GM12873 (cell line): ENCODE measurements around the gene RAB11A.

ENCODE experiments used
- TF ChIP-seq, protein P1 (sequence below): IDR thresholded peaks from 2 replicates; pipeline ENCODE4 v1.5.1; 2012; ENCODE audit warnings: low read depth, mild to moderate bottlenecking, moderate library complexity, low read length, control low read depth; ENCODE audit not compliant: insufficient read depth; ENCODE audit errors: missing control alignments

The RAB11A gene

DNA sequence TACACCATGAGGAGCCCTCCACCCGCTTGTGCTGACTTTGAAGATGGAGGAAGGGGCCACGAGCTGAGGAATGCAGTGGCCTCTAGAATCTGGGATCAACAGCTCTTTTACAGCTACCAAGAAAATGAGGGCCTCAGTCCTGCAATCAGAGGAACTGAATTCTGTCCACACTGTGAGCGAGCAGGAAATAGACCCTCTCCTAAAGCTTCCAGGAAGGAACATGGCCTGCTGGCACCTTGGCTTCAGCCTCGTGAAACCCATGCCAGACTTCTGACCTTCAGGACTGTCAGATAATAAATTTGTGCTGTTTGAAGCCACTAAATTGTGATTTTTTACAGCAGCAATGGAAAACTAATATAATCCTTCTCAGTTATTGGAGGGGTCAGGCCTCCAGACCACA is 61.9 kb downstream of the RAB11A start:
- TF ChIP-seq, protein P1, sequence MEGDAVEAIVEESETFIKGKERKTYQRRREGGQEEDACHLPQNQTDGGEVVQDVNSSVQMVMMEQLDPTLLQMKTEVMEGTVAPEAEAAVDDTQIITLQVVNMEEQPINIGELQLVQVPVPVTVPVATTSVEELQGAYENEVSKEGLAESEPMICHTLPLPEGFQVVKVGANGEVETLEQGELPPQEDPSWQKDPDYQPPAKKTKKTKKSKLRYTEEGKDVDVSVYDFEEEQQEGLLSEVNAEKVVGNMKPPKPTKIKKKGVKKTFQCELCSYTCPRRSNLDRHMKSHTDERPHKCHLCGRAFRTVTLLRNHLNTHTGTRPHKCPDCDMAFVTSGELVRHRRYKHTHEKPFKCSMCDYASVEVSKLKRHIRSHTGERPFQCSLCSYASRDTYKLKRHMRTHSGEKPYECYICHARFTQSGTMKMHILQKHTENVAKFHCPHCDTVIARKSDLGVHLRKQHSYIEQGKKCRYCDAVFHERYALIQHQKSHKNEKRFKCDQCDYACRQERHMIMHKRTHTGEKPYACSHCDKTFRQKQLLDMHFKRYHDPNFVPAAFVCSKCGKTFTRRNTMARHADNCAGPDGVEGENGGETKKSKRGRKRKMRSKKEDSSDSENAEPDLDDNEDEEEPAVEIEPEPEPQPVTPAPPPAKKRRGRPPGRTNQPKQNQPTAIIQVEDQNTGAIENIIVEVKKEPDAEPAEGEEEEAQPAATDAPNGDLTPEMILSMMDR: no peak

DNA sequence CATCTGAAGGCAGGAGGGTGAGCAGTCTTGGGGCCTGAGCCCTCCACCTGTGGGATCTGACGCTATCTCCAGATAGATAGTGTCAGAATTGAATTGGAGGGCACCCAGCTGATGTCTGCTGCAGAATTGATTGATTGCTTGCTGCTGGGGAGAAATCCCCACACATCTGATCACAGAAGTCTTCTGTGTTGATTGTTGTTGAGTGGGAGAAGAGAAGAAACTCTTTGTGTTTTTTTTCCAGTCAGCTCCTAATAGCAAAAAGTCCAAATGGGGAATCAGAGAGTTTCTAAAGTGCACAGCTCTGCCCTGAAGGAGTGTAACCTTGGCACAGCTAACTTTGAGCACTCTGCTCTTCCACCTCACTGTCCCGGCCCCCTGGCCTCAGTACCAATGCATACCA is 66.1 kb downstream of the RAB11A start:
- TF ChIP-seq, protein P1: no peak

DNA sequence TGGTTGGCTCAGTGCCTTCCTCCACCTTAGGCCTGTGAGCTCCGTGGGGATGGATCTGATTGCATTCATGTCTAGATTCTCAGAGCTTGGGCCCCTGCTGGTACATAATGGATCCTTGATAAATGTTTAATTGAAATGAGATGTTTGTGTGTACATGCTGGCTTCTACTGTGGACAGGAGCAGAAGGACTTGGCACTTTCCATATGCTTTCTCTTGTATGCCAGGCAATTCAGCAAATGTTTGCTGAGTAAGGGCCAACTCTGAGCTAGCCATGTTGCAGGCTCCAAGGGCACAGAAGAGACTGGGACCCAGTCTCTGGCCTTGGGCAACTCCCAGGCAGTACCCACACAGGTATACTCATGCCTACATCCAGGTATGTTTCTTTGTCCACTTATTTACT is 67.0 kb downstream of the RAB11A start:
- TF ChIP-seq, protein P1: no peak

DNA sequence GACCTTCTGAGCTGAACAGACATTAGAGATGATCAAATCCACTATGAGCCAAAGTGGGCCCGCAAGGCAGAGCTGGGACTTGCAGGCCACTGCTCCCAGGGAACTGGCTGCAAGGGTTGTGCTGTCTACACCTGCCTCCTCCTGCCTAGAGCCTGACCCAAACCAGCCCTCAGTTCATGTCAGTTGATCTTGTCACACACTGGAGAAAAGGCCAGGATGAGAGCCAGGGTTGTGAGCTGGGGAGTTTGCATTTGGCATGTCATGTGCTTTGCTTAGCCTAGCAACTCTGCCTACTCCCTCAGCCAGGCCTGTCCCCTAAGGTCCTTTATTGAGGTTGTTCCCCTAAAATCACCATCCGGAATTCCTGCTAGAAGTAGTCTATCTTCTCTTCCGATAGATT is 67.8 kb downstream of the RAB11A start:
- TF ChIP-seq, protein P1: no peak

DNA sequence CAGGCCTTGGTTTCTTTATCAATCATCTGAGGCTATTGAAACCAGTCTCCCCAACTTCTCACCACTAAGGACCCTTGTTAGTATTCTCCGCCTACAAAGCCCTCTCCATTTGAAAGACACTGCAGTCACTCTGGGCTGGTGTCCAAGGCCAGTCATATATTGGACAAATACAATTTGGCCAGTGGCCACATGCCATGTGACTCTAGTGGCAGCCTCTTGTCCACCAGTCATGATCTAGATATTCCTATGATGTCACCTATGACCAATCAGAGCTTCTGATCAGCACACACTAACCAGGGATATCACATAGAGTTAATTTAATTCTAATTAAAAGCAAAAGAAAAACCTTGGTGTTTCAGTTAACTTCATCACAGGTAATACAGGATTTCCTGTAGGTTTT is 68.2 kb downstream of the RAB11A start:
- TF ChIP-seq, protein P1: no peak

DNA sequence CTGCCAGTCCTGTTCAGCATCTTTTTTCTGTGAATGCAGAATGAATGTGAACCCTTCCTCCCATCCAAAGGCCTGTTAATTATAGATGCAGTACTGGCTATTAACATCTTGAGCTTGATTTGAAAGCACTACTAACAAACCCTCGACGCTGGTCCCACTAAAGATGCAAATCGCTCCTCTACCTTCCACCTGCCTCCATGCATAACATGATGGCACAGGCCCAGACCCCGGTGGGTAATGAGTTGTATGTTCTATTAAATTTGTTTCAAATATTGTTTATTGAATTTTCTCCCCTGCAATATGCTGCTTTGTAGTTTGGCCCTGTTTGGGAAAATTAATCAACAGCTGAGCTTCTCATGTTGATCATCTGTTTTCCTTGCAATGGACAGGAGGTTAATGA is 69.3 kb downstream of the RAB11A start:
- TF ChIP-seq, protein P1: no peak

DNA sequence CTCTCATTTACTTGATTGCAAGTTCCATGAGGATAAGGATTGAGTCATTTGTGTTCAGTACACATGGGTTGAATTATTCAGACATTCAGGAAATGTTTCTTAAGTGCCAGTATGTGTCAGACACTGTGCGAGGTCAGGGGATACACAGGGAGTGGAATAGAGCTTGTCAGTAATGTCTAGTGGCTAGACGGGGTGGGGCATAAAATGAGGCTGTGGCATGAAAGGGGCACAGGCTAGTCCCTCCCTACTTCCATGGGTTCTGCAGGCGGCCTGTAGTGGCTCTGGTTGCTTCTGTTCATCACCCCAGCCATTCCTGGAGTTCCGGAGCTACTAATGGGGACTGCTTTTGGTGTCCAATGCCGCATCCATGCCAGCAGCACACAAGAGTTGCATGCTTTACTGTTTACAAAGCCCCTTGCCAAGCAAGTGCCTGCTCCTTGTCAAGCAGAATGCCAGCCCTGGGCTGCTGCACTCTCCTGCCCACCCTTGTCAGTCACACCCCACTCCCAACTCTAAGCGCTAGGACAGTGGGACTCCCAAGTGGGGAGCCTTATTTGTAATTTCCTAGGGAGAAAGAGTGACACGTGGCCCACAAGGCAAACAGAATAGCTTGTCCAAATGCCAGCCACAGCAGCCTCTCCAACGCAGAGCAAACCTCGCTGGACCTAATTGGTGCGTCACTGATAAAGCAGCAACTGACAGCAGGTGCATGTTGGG is 70.8 kb downstream of the RAB11A start:
- TF ChIP-seq, protein P1: no peak
